HAP-1 (cell line): ENCODE data around the gene GPBP1.

Source experiments
- DNase-seq, 2 experiments: peaks; one replicate each; pipeline ENCODE4 v3.0.0-alpha.2; 2016 to 2020; ENCODE audit warnings: low spot score in 2 of 2
- H3K27me3 ChIP-seq: fragments of 250-450 bp; sonication (Bioruptor Pico); 2 replicates; pipeline ENCODE4 v1.5.1; 2020; ENCODE audit warnings: low read depth, mild to moderate bottlenecking, moderate library complexity
- H3K36me3 ChIP-seq: fragments of 250-450 bp; sonication (Bioruptor Pico); replicated peaks from 2 replicates; pipeline ENCODE4 v1.5.1; 2020; ENCODE audit warnings: mild to moderate bottlenecking
- H3K4me1 ChIP-seq: fragments of 250-450 bp; sonication (Bioruptor Pico); 2 replicates; pipeline ENCODE4 v1.5.1; 2020; ENCODE audit warnings: mild to moderate bottlenecking
- H3K4me3 ChIP-seq: fragments of 250-450 bp; sonication (Bioruptor Pico); 2 replicates; pipeline ENCODE4 v1.5.1; 2020; ENCODE audit warnings: mild to moderate bottlenecking, moderate library complexity
- H3K9me3 ChIP-seq: fragments of 250-450 bp; sonication (Bioruptor Pico); 2 replicates; pipeline ENCODE4 v1.5.1; 2020; ENCODE audit warnings: mild to moderate bottlenecking, moderate library complexity
- in situ Hi-C: fragments of 300-500 bp; cut with MboI; formaldehyde crosslinking; loops from 3 replicates; pipeline ENCODE4 v1.14.3; 2020; ENCODE audit warnings: low sequenced_read_pairs, inconsistent platforms, mixed read lengths

GPBP1 gene

GRCh38 chr5:57207007-57207653 is 33.3 kb downstream of the GPBP1 start:
- Histone ChIP-seq H3K9me3 (peaks cover 4% of the 10 kb centered on the region; the same call in 1 of the 2 replicates), H3K27me3 (no peaks in the 10 kb centered on the region), H3K36me3 (no peaks in the 10 kb centered on the region), H3K4me3 (no peak overlapping the region), H3K4me1 (peaks cover 14% of the 10 kb centered on the region)
- DNase-seq, result no peak
- in situ Hi-C loops, result no loop called here

GRCh38 chr5:57207681-57208080 is 33.8 kb downstream of the GPBP1 start:
- H3K27me3 ChIP-seq, result no peaks in the 10 kb centered on the region
- in situ Hi-C loops, result no loop called here
- H3K4me3 ChIP-seq, result no peak overlapping the region
- peaks cover 4% of the 10 kb centered on the region; the same call in 1 of the 2 replicates for H3K9me3 ChIP-seq
- peaks cover 14% of the 10 kb centered on the region for H3K4me1 ChIP-seq
- H3K36me3 ChIP-seq, result no peaks in the 10 kb centered on the region
- no peak for DNase-seq

GRCh38 chr5:57209316-57210040 is 35.6 kb downstream of the GPBP1 start:
- in situ Hi-C loops, result no loop called here
- Histone ChIP-seq H3K27me3 (no peaks in the 10 kb centered on the region), H3K4me3 (no peak overlapping the region), H3K36me3 (peaks cover 12% of the 10 kb centered on the region), H3K4me1 (peaks cover 7% of the 10 kb centered on the region), H3K9me3 (peaks cover 4% of the 10 kb centered on the region; the same call in 1 of the 2 replicates)
- no peak for DNase-seq

- peaks cover 4% of the 10 kb centered on the region; the same call in 1 of the 2 replicates for H3K9me3 ChIP-seq
- H3K36me3 ChIP-seq, result peaks cover 23% of the 10 kb centered on the region
- in situ Hi-C loops, result no loop called here
- no peak overlapping the region for H3K4me3 ChIP-seq
- no peaks in the 10 kb centered on the region; the same call in 1 of the 2 replicates for H3K4me1 ChIP-seq
- no peaks in the 10 kb centered on the region for H3K27me3 ChIP-seq
- DNase-seq, result no peak
Observed at GRCh38 chr5:57210633-57211032, 36.8 kb downstream of the GPBP1 start.

- Histone ChIP-seq H3K4me1 (no peaks in the 10 kb centered on the region), H3K36me3 (peaks cover 24% of the 10 kb centered on the region)
Observed at GRCh38 chr5:57211039-57211438, 37.2 kb downstream of the GPBP1 start.

DNA sequence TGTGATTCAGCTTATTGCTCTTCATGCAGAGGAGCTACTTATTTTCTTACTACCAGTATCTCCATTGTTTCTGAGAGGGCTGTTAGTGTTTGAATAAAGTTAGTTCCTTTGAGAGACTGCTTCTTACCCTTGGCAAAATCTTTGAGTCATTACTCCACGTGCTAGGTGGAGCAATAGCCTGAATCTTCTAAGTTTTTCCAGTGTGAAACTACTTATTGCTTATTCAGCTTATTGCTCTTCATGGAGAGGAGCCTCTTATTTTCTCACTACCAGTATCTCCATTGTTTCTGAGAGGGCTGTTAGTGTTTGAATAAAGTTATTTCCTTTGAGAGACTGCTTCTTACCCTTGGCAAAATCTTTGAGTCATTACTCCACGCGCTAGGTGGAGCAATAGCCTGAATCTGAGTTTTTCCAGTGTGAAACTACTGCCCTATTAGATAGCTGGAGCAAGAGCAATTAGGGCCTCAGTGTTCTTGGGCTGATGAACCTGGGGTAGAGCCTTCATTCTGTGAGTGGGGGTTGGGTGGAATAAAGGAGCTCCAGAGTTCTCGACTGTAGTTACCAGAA is 41.9 kb downstream of the GPBP1 start:
- in situ Hi-C loops, result no loop called here
- Histone ChIP-seq H3K36me3 (peaks cover 33% of the 10 kb centered on the region), H3K4me3 (no peak overlapping the region), H3K9me3 (no peaks in the 10 kb centered on the region), H3K27me3 (no peaks in the 10 kb centered on the region), H3K4me1 (no peaks in the 10 kb centered on the region)
- no peak for DNase-seq

More at GRCh38 chr5:57211039-57211438, 37.2 kb downstream of the GPBP1 start:
- in situ Hi-C loops, result no loop called here
- H3K9me3 ChIP-seq, result peaks cover 4% of the 10 kb centered on the region; the same call in 1 of the 2 replicates
- no peak for DNase-seq
- no peak overlapping the region for H3K4me3 ChIP-seq
- no peaks in the 10 kb centered on the region for H3K27me3 ChIP-seq

GRCh38 chr5:57216714-57217113 is 42.9 kb downstream of the GPBP1 start:
- Histone ChIP-seq H3K36me3 (peaks cover 33% of the 10 kb centered on the region), H3K9me3 (no peaks in the 10 kb centered on the region), H3K4me1 (no peaks in the 10 kb centered on the region), H3K27me3 (no peaks in the 10 kb centered on the region), H3K4me3 (no peak overlapping the region)
- in situ Hi-C loops, result no loop called here
- no peak for DNase-seq

DNA sequence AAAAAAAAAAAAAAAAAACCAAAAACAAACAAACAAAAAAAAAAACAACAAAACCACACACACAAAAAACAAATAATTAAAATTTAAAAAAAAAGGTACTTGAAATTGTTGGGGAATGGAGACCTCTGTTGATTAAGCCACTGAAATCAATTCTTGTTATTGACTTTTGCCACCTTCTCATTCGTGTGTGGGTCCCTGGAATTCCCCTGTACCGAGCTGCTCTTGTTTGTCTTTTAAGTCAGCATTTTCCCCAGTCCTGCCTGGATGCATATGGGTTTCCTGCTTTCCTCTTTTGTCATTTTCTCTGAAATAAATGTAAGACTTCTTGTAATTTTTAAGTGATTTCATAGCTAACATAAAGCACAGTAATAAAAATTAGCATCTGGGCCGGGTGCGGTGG is 45.5 kb downstream of the GPBP1 start:
- in situ Hi-C loops, result no loop called here
- H3K4me3 ChIP-seq, result no peak overlapping the region
- H3K4me1 ChIP-seq, result no peaks in the 10 kb centered on the region
- no peak for DNase-seq
- H3K36me3 ChIP-seq, result peaks cover 22% of the 10 kb centered on the region
- H3K27me3 ChIP-seq, result no peaks in the 10 kb centered on the region
- H3K9me3 ChIP-seq, result no peaks in the 10 kb centered on the region

DNA sequence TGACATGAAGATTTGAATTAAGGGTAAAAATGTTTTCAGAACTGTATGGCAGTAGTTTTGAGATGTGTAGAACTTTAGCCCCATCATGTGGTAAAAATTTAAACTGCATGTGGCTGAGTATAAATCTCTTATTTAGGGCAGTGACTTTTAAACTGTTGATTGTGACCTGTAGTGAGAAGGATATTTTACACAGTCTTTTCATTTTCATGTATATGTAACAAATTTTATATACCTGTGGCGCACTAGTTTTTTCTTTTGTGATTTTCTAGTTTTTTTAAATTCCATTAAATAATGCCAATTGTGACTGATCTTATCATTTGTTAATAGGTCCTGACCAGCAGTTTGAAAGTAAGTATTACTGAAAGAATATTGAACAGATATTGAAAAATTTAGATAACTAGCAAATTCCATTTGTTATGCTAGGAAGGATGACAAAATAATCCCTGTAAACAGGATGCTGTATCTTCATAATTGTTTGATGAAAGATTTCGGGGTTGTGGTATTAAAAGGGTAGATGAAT is 47.2 kb downstream of the GPBP1 start:
- Histone ChIP-seq H3K36me3 (peaks cover 9% of the 10 kb centered on the region), H3K27me3 (no peaks in the 10 kb centered on the region), H3K4me1 (no peaks in the 10 kb centered on the region), H3K9me3 (no peaks in the 10 kb centered on the region), H3K4me3 (no peak overlapping the region)
- in situ Hi-C loops, result loop anchor here (10.0 kb wide), 1 partner anchor 316 kb away; the partner anchor contains the start of gene SETD9
- peak; percentile 30 to 50 for DNase-seq

GRCh38 chr5:57225553-57225952 is 51.7 kb downstream of the GPBP1 start:
- in situ Hi-C loops, result loop anchor here (10.0 kb wide), 1 partner anchor 321 kb away; the partner anchor contains the start of gene SETD9
- H3K9me3 ChIP-seq, result no peaks in the 10 kb centered on the region
- DNase-seq, result no peak
- no peaks in the 10 kb centered on the region for H3K27me3 ChIP-seq
- H3K4me1 ChIP-seq, result no peaks in the 10 kb centered on the region
- no peak overlapping the region for H3K4me3 ChIP-seq
- H3K36me3 ChIP-seq, result peaks cover 5% of the 10 kb centered on the region

DNA sequence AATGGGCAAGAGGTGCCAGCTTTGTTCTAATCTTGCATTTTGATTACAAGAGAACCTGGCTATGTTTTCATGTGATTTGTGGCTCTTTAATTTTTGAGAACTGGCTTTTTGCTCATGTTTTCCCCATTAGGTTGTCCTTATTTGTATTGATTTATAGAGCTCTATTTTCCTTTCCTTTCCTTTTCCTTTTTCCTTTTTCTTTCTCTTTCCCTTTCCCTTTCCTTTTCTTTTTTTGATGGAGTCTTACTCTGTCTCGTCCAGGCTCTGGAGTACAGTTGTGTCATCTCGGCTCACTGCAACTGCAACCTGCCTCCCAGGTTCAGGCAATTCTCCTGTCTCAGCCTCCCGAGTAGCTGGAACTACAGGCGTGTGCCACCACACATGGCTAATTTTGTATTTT is 55.5 kb downstream of the GPBP1 start:
- Histone ChIP-seq H3K4me1 (no peaks in the 10 kb centered on the region), H3K4me3 (no peak overlapping the region), H3K36me3 (peaks cover 39% of the 10 kb centered on the region), H3K9me3 (no peaks in the 10 kb centered on the region), H3K27me3 (no peaks in the 10 kb centered on the region)
- in situ Hi-C loops, result loop anchor here (10.0 kb wide), 1 partner anchor 325 kb away; the partner anchor contains the start of gene SETD9
- no peak for DNase-seq

DNA sequence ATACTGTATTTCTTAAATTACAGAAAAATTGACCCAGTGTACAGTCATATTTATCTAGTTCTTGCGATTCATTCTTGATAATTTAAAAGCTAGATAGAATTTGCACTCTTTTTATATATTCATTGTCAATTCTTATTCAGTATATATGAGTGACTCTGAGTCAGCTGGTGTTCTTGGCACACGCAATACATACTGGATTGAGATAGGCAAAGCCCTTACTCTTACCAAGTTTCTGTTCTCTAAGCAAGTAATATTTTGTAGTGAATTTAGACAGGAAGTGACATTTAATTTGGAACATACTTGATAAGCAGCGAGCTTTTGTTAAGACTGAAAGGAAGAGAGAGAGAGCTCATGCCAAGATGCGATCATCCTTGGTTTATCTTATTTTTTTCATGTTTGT is 57.7 kb downstream of the GPBP1 start:
- H3K36me3 ChIP-seq, result peaks cover 50% of the 10 kb centered on the region
- no peaks in the 10 kb centered on the region for H3K9me3 ChIP-seq

DNA sequence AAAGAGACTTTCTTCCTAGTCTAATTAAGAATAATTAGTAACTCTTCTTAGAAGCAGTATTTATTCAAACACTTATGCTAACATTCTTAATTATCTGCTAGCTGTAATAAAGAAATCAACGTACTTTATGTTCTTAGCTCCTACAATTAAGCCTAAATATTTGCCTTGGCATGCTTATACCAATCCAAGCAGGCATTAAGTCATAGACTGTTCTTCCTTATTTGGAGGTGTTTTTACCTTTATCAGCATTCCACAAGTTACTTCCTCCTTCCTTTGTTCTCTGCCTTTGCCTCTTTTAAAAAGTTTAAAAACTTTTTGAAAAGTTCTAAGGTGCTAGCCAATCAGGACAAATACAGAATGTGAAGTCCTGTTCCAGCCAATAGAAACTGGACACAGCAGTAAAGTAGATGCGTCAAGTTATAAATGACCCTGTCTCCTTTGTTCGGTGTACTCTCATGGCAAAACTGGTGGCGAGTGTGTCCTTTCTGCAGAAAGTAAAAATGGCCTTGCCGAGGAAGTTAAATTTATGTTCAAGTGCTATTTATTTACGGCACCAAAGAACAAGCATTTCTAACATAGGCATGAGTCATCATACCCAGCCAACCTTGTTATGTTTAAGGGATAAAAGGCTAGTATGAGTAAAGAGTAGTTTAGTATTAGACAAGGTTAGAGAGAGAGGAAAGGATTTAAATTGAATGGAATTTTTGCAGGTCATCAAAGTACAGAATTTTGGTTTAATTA is 58.6 kb downstream of the GPBP1 start:
- Histone ChIP-seq H3K9me3 (no peaks in the 10 kb centered on the region), H3K4me3 (no peak overlapping the region), H3K36me3 (peaks cover 52% of the 10 kb centered on the region), H3K27me3 (no peaks in the 10 kb centered on the region), H3K4me1 (no peaks in the 10 kb centered on the region)
- DNase-seq, result no peak
- in situ Hi-C loops, result no loop called here

More for the DNA sequence above, 57.7 kb downstream of the GPBP1 start:
- Histone ChIP-seq H3K4me3 (no peak overlapping the region), H3K27me3 (no peaks in the 10 kb centered on the region), H3K4me1 (no peaks in the 10 kb centered on the region)
- in situ Hi-C loops, result no loop called here
- DNase-seq, result no peak
